ENCODE results near the gene ITGAL. TPM values are rescaled to one million over a fixed set of nuclear protein-coding genes. Genes with fewer than 3 reads are reported as not detected.

ITGAL gene
- total and polyA plus RNA-seq, 3 donors from 2014 or later: 2.8 to 6.7 (median 5.0) TPM

DNA sequence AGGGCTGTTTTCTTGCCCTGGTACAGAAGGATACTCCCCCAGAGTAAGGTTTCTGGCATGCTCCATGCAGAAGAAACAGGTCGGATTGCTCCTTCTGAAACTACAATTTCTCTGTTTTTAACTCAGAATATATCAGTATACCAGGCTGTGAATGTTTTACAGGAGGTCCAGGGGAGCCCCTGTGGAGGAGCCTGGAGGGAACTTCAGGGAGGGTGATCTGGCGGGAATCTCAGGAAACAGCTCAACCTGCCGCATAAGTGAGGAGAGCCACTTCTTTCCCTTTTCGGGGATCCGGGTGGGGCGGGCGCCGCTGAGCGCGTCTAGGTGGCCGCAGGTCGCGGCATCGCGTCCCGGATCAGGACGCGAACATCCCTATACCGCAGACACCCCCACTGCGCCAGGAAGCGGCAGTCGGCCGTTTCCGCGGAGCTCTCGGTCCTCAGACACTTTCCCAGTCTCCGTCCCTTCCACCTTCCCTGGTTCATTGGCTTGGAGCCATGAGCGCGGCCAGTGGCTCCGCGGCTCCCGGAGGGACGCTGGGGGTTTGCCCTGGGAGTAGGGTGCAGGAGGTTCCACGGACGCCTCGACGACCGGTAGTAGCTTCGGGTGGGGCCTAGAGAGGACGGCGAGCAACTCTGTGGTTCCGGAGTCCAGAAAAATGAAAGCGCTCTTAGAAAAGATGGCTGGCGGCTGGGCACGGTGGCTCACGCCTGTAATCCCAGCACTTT, 88.7 kb downstream of the ITGAL start:
- intact Hi-C loops (cut with DNase I; ENCODE audit: low total_unique reads): no loop called here
- H3K36me3 ChIP-seq (ENCODE audit: low read depth, missing control alignments): no peaks in the 10 kb centered on the region

GRCh38 chr16:30562021-30562420, 89.5 kb downstream of the ITGAL start:
- 61 to 66% methylated on average over 14 of the region's 14 CpGs for WGBS, 2 donors
- peak; percentile 22 for DNase-seq
- Histone ChIP-seq H3K27me3 (no peaks in the 10 kb centered on the region), H3K4me3 (peak overlapping the region; percentile 48 to 62), H3K27ac (no peak overlapping the region), H3K9me3 (no peaks in the 10 kb centered on the region), H3K4me1 (peaks cover 12% of the 10 kb centered on the region), H3K36me3 (ENCODE audit: low read depth, missing control alignments) (no peaks in the 10 kb centered on the region)
- intact Hi-C loops (cut with DNase I; ENCODE audit: low total_unique reads): no loop called here
- no peak for TF ChIP-seq POLR2A (IDR thresholded peaks at IDR 0.05)
- no peak for TF ChIP-seq CTCF (IDR thresholded peaks at IDR 0.05)

More for the DNA sequence above, 88.7 kb downstream of the ITGAL start:
- WGBS, 2 donors: 15 to 29% methylated on average over 5 to 46 of the region's 46 CpGs
- no peak for TF ChIP-seq CTCF (IDR thresholded peaks at IDR 0.05)
- TF ChIP-seq POLR2A (IDR thresholded peaks at IDR 0.05): no peak
- H3K4me3 ChIP-seq: peak overlapping the region; percentile 48 to 62
- no peaks in the 10 kb centered on the region for H3K27me3 ChIP-seq
- H3K9me3 ChIP-seq: no peaks in the 10 kb centered on the region
- peaks cover 17% of the 10 kb centered on the region for H3K4me1 ChIP-seq
- DNase-seq: peak; percentile 52
- peak overlapping the region; percentile 53 to 57 for H3K27ac ChIP-seq

DNA sequence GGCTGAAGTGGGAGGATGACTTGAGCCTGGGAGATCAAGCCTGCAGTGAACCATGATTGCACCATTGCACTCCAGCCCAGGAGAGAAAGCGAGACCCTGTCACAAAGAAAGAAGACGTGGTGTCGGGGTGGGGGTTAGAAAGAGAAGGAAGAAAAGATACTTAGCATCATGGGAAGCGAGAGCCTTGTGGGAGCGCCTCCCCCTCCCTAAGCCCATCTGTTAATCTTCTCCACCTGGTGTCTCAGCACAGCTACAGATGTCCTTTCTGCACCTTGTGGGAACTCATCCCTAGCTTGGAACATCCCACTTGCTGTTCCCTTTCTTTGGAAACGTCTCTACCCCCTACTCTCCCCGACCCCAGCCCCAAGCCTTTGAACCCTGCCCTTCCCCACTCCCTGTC, 93.0 kb downstream of the ITGAL start:
- Histone ChIP-seq H3K36me3 (ENCODE audit: low read depth, missing control alignments) (no peaks in the 10 kb centered on the region), H3K27me3 (no peaks in the 10 kb centered on the region), H3K4me3 (no peak overlapping the region), H3K27ac (no peak overlapping the region), H3K4me1 (peaks cover 7% of the 10 kb centered on the region), H3K9me3 (no peaks in the 10 kb centered on the region)
- TF ChIP-seq CTCF (IDR thresholded peaks at IDR 0.05) (no peak), POLR2A (IDR thresholded peaks at IDR 0.05) (no peak)
- intact Hi-C loops (cut with DNase I; ENCODE audit: low total_unique reads): no loop called here
- WGBS, 2 donors: 54 to 69% methylated on average over 7 of the region's 7 CpGs
- no peak for DNase-seq

DNA sequence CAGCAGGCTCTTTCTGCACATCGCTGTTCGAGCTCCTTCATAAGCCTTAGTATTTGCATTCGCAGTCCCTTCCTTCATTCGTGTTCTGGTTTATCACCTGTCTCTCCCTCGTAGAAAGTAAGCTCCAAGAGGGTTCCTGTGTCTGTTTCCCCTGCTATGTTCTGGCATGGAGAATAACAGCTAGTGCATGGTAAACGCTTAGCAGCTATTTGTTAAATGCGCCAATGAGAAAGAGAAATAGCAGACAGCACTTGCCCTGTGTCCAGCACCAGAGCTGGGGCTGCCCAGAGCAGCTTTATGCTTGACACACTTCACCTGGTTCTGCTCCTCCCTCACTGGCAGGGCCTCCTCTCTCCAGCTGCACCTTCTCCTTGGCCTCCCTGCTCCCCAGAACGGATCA, 93.4 kb downstream of the ITGAL start:
- Histone ChIP-seq H3K27me3 (no peaks in the 10 kb centered on the region), H3K9me3 (no peaks in the 10 kb centered on the region), H3K36me3 (ENCODE audit: low read depth, missing control alignments) (no peaks in the 10 kb centered on the region), H3K4me1 (peaks cover 8% of the 10 kb centered on the region), H3K4me3 (no peak overlapping the region), H3K27ac (no peak overlapping the region)
- TF ChIP-seq POLR2A (IDR thresholded peaks at IDR 0.05): no peak
- no peak for DNase-seq
- 61 to 64% methylated on average over 8 of the region's 8 CpGs for WGBS, 2 donors
- intact Hi-C loops (cut with DNase I; ENCODE audit: low total_unique reads): no loop called here

DNA sequence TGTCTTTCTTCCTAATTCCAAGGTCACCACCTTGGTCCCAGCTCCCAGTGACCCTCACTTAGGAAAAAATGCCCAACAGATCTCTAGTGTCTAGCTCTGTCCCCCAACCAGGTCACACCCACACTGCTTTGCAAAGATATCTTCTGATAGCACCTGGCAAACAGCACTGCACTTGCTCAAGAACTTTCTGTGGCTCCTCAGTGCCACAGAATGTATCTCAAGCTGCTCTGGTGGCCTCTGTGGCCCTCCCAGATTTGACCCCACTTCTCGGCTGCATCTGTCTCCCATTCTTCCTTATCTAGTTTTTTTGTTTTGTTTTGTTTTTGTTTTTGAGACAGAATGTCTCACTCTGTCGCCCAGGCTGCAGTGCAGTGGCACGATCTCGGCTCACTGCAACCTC, 94.0 kb downstream of the ITGAL start:
- TF ChIP-seq CTCF (IDR thresholded peaks at IDR 0.05): no peak
- TF ChIP-seq POLR2A (IDR thresholded peaks at IDR 0.05): no peak
- intact Hi-C loops (cut with DNase I; ENCODE audit: low total_unique reads): no loop called here
- Histone ChIP-seq H3K9me3 (no peaks in the 10 kb centered on the region), H3K4me3 (no peak overlapping the region), H3K27me3 (no peaks in the 10 kb centered on the region), H3K4me1 (peaks cover 4% of the 10 kb centered on the region), H3K27ac (no peak overlapping the region), H3K36me3 (ENCODE audit: low read depth, missing control alignments) (no peaks in the 10 kb centered on the region)
- WGBS, 2 donors: 91% methylated on average over 4 of the region's 4 CpGs
- DNase-seq: no peak

Measured in testis (tissue), 3 donors.